ENCODE data around the gene GZF1.
A peak's percentile ranks its signal among the peaks of the same experiment; 100 is the strongest.

Gene GZF1

DNA sequence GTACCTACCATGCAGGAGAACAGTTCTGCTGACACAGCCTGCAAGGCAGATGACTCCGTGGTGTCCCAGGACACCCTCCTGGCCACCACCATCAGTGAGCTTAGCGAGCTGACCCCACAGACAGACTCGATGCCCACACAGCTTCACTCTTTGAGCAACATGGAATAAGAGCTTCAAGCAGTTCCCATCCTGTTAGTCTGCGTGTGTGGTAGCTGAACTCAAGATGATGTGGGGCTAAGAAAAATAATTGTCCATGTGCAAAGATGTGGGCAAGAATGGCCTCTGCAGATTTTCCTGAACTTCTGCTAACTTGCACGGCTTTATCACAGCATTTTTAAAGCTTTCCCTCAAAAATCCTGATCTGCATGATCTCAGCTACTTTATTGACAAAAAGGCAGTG lies 8.3 kb downstream of the GZF1 start:
- no peak for DNase-seq

DNA sequence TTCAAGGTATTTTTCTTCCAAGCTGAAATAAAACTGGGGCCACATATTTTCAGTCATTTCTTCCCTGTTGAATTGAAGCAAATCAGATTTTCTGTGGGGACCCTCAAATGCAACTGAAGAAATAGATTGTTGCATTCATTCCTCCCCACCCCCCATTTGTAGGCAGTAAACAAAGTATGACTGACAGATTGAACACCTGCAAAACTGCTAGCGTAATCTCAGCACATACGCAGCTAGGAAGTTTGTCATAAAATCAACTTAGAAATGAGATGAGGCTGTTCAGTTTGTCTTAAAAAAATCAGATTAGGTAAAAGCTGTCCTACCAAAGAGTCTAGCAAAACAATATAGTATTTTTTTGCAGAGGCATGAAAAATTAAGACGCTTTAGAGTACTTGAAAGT lies 8.9 kb downstream of the GZF1 start:
- DNase-seq, result no peak

DNA sequence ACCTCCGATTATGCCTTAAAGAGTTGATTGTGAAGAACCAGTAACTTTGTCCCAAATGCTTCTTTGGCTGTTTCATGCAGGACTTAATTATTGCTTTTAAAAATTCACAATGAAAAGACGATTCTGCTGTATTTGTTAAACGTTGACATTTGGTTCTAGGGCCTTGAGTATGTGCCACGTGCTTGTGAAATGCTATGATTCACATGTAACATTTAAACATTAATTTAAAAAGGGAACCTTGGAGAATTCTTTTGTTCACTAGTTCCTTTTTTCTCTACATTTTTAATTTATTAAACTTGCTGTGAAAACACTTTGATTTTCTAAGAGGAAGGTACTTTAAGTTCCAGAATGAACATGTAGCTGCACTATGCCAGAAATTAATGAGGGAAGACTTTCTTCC lies 9.5 kb downstream of the GZF1 start:
- DNase-seq, result no peak

DNA sequence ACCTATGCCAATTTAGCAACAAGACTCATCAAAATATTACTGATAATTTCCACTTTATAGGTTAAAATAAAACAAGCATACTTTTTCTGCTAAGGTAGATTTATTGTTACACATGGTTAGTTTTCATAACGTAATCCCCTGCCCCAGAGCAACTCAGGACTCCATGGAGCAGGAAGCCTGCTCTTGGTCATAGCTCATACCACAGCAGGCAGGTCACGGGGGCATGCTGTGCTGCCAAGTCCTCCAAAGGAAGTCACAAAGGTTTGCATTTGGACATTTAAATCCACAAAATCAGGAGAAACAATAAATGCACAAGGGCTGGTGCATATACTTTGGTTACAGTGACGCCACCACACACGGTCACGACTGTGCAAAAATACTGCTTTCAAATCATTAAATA lies 12.5 kb downstream of the GZF1 start:
- no peak for DNase-seq

DNA sequence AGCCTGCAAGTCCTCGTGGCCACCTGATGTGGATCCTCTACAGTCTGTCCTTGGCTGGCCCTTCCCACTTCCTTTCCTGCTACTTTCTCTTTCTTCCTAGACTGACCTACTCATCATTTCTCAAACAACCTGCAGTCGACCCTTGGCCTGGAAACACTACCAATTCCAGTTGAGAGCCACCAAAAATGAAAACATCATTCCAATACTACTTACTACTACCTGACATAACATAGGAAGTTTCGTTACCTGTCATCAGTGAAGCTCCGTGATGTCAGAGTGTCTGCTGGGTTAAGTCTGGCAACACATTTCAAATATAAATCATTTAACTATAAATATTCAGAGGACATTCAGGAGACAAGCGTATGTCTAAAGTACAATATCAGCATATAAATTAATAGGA lies 13.8 kb downstream of the GZF1 start:
- no peak for DNase-seq

DNA sequence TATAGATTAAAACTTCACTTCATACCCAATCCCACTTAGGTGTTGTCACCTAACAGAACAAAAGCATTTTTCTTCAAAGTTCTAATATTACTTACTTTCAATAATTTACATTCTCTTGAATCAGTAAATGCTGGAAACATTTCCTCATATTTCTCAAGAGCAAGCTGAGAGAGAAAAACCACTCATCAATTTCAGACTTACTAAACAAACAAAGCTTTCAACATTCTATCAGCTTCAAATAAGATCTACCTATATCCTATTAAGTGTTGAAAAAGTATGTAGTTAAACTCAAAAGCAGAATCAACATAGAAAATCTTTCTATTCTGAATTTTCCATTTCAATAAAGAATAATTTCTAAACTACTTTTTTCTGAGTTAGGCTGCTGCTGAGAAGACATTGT lies 17.8 kb downstream of the GZF1 start:
- DNase-seq, result no peak

DNA sequence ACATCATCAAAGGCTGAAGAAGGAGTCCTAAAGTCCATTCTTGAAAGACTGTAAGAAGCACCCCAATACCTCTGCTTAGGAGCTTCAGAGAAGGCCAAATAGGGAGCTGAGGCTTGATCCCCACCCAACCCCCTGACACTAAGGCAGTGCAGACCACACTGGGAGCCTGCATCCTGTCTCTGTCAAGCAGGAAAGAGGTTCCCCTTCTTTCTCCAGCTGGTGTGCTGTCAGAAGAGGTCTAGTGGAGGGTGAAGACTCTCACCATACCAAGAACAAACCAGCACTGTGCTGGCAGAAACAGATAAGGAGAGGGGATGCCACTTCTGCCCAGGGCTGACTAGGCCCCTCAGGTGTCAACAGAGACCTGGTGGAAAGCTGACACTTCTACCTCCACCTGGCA lies 19.9 kb downstream of the GZF1 start:
- DNase-seq, result no peak

DNA sequence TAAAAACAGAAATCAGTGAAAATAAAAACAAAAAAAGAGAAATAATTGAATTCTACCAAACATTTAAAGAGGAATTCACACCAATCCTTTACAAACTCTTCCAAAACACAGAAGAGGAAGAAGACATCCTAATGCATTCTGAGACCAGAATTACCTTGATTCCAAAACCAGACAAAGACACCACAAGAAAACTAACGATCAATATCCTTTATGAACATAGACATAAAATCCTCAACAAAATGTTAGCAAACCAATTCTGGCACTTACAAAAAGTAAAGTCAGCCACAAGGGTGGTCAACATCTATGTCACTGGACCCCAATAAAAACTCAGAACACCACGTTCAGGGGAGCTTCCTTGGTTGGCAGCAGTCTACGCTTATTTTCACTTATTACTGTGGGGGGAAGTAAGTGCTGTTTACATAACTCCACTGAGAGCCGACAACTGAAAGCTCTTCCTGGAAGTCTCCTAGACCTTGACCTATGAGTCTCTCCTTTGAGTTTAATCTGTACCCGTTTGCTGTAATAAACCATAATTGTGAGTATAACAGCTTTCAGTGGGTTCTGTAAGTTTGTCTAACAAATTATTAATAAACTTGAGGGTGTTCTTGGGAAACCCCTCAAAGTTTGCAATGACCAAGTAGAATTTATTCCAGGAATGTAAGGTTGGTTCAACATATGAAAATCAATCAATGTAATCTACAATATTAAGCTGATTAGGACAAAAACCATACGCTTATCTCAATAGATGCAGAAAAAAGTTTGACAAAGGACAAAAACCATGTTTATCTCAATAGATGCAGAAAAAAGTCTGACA lies 24.5 kb downstream of the GZF1 start:
- no peak for DNase-seq

DNA sequence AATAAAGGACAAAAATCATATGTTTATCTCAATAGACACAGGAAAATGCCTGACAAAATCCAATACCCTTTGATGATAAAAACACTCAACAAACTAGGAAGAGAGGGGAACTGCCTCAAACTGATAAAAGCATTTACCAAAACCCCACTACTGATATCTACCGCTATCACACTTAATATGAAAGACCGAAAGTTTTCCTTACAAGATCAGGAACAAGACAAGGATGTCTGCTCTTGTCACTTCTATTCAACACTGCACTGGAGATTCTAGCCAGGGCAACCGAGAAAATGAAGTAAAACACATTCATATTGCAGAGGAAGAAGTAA lies 25.1 kb downstream of the GZF1 start:
- DNase-seq, result no peak

DNA sequence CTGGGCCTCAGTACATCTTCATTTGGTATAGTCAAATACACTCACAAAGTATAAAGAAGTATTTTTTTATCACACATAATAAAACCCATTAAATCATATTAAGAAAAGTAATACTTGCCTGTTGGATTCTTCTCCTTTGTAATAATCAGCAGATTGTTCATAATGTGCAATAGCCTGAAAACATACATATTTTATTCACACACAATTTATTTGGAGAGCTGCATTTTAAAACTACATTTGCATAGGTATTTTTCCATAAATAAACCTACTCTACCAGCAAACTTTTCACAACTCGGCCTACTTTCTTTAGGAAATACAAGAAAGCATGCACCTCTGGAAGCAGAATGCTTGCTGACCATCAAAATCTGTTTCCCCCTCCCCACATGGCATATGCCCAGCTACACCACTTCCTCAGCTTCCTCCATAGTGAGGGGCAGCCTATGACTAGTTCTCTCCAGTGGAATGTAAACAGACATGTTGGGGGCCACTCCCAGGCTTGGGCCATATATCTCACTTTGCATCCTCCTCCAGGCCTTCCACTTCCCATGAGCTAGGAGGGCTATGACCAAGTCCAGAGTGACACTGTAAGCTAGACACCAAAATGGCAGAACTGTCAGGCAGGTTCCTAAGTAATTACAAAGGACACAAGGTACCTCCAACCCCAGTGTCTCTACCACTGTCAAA lies 28.3 kb downstream of the GZF1 start:
- DNase-seq, result no peak

DNA sequence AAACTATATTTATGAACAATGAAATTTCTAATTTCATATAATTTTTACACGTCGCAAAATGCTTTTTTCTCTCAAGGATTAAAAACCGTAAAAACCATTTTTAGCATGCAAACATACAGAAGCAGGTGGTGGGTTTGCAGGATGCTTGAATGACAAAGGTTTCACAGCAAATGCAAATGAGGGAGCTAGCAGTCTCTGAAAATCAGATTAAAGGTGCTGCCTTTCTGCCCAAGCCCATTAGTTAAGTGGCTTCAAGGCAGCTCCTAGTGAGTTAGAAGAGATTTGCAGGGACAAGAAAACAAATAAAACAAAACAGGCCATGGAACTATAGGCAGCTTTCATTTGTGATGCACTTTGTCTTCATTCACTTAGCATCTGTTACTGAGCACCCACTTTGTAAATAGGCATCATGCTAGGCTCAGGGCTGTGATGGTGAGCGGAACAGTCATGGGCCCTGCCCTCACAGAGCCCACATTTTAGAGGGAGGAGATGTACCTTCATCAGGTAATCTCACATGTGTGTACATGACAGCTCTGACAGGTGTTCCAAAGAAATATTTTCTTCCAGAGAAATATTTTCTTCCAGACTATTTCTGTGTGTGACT lies 29.8 kb downstream of the GZF1 start:
- DNase-seq, result no peak

DNA sequence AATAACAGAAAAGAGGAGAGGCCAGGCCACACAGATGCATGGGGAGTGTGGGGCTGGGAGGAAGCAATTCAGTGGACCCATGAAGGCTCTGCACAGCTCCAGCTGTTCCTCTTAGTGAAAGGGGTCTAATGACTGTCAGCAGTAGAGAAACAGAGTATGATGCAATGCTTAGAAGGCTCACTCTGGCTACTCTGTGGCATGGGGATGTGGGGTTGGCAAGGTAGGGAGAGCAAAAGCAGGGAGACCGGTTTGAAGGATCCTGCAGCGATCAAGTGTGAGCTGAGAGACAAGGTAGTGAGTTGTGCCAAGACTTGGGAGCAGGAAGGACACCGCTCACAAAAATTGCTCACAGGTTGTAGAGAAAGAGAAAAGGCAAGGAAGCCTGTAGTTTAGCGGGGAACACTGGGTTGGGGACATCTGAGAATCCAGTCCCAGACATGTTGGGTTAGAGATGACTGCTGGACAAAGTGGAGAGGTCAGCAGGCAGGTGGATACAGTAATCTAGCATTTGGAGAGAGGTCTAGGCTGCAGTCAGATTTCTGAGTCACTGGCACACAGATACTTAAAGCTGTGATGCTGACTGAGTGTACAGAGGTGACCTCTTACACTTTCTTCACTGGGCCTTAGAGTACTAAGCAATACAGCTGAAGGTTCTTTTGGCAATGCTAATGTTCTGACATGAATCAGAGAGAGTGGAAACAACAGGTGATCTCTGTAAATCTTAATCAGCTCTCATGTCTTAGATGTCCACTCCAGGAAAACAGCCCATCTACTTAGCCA lies 32.2 kb downstream of the GZF1 start:
- no peak for DNase-seq

DNA sequence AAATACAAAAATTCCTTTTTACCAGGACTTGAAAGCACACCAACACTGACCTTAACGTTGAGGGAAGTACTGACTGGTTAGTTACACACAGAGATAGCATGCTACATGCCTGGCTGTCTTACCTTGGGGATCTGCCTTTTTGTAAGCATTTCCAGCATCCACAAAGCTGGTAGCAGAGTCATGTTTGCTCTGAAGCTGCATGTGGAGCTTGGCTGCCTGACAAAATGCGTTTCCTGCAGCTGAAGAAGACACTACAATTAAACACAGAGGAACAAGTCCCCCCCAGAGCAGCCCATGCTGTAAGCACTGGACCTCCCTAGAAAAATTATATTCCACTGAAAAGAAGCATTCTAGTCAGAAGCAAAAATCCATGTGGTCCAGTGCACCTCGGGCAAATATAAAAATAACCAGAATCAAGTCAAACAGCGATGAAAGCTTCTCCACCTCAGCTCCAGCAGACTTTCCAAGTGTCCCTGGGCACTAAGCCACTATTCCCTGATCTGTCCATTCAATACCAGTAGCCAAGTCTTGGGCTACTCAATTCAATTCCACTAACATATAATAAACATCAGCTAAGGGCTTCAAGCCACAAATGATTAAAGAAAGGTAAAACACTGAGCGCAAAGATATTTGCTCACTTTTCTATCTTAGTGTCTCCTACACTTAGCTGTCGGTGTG lies 35.1 kb downstream of the GZF1 start:
- DNase-seq, result no peak

DNA sequence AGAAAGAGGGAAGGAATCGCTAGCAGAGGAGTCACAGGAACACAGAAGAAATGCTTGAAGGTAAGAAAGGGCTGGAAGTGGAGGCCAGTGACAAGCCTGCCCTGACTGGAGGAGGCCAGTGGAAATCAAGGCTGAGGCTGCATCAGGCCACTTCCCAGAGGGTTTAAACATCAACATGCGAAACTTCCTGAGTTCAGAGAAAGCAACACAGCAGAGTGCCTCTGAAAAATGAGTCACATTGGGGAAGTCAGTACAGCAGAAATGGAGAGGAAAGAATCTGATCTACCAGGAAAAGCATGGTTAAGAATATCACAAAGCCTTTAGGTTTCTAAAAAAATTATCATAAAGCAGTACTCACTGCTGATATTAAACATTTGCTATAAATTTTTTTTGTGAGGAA lies 36.0 kb downstream of the GZF1 start:
- DNase-seq, result no peak

DNA sequence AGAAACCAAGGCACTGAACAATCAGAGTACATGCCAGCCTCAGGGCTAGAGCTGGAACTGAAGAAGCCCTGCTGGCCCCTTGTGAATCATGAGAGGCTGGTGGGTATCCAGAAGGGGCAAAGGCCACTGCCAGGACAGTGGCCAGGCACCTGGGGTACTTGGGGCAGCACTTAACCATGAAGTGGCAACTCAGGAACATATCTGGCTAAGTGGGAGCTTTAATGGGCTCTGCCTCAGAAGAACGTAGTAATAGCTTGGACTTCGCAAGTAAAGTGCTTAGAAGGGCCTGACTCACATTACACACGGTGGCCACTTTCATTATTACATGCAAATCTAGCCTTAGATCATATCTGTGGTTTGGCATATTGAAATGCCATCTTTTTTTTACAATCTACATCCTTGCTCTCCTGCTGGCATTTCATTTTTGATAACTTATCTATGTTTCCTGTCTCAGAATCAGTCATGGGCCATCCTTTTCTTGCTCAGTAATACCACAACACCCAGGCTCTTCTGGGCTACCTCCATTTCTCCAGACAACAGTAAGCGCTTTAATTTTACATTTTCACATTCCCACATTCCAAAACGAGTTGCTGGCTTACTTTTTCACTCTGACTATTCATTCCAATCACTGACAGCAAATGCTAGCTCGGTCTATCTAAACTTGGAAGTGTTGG lies 37.7 kb downstream of the GZF1 start:
- DNase-seq, result no peak

DNA sequence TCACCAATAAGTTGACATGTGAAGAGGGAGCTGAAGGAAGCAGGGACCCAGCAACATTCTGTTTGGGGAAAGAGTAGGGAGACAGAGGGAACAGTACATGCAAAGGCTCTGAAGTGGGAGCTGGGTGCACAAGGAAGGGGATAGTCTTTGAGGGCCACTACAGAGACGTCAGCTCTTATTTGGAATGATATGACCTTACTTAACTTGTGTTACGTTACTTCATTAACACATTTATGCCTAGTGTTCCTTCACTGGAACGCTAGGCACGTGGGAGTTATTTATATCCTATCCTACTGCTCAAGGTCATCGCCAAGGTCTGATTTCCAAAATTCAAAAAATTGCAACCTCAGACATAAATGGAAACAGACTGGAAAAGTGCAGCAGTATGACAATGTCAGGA lies 39.1 kb downstream of the GZF1 start:
- DNase-seq, result no peak

DNA sequence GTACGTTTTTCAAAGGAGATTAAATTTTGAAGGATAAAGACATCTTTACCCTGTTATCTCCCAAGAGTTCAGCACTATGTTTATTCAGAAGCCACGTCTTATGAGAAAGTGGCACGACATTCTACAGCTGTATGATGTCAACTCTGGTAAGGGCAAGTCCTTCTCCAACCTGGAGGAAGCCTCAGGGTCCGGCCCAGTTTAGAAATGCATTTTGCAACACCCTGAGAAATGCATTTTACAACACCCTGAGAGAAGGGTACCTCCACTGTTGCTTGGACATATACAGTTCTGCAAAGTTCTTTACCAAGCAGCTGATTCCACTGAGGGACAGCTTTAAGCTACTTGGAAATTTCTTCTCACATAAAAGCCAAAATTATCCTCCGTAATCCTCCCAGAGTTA lies 41.8 kb downstream of the GZF1 start:
- no peak for DNase-seq

DNA sequence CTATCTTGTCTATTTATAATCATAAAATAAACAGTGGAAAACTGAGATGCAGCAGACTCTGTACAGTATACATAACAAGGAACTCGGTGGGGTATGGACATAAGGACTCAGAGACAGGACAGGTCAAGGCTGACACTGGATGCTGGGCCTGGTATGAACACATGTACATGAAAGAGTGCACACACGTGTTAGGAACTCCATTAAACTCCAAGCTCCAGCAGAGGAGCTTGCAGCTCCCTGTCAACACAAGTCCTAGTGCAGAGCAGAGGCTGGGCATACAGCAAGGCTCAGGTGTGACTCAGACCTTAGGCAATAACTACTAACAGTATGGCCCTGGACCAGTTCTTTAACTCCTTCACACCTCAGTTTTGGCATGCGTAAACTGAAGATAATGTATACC lies 42.2 kb downstream of the GZF1 start:
- no peak for DNase-seq

DNA sequence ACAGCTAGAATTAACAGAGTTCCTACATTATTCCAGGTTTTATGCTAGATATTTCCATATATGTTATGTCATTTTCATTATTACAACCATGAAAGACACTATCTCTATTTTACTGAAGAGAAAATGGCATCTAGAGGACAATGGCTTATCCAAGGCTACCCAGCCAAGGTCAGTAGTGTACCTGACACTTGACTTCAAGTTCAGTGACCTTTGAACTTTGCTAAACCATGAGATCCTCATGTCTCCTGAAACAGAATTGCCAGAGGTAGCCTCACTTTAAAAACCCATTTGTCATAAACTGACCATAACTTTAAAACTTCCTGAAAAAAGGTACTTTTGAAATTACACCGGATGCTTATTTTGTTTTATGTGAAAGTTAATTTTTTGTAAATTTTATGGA lies 44.9 kb downstream of the GZF1 start:
- no peak for DNase-seq

DNA sequence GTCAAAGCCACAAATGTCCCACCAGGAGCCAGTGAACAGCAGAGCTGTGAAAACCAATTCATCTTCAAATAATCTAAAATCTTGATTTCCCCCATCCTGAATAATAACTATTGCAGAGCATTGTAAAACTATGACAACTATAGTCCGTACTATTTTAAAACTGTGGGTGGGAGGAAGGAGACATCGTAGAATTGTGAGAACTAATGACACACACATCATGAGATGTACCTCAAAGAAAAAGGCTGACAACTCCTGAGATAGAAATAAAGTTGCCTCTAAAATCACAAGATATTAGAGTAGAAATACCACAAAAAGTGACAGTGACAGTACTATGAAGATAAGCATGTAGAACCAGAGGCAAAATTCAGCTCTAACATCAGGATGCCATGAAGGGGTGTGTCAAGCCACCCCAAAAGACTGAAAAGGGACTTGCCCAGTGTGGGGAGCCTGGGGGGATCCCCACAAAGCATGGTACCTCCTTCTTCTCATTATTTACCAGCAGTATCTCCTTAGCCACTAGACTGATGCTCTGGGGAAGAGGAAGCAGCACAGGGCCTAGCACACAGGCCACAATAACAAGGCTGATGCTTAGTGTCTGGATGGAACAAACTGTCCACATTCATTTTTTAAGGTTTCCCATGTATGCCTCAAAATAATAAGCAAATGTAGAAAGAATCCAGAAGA lies 45.9 kb downstream of the GZF1 start:
- DNase-seq, result peak; percentile 46

DNA sequence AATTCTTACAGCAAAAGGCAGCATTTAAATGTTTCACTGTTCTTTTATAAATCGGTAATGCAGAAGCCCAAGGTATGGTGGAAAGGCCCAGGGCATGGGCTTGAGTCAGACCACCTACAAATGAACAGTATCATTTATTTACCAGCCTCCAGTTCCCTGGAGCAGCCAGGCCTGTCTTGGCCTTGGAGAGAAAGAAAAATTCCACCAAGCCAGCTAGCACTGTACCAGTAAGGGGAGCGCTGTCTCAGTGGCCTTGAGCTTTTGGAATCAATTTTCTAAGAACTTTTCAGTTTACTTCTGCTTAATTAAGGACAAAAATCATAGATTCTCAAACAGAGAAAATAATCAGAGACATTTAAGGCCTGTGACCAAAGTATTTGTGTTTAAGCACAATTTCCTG lies 47.0 kb downstream of the GZF1 start:
- DNase-seq, result no peak

DNA sequence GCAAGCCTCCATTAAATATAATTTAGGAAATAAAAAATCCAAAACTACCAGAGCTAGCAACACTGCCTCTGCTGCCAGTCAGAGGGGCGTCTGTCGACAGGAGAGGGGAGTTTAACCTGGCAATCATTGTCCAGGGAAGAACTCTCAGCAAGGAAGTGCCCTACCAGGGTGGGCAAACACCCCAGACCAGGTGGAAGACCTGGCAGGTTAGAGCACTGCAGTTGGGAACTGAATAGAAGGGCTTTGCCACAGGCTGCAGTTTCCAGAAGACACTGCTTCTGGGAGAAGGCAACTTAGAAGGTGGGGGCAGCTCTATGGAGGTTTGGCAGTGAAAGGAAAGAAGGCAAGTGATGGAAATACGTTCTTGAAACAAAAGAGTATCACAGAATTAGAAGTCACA lies 47.8 kb downstream of the GZF1 start:
- no peak for DNase-seq

All from CD4-positive, alpha-beta T cell treated with Interleukin-10 for 1 hour (primary cell).